GM19438 (cell line): ENCODE results near the gene HSD17B3.
"Not testable (repeated sequence)": the region's sequence is repeated elsewhere in the genome, so short reads cannot be mapped to it uniquely, and the experiment has no call there.

Experiments
- ATAC-seq: cut with Tn5 transposase; IDR thresholded peaks from one replicate; pipeline ENCODE4 v1.9.1; 2021; ENCODE audit warnings: low read depth; ENCODE audit not compliant: unreplicated experiment

Gene HSD17B3

DNA sequence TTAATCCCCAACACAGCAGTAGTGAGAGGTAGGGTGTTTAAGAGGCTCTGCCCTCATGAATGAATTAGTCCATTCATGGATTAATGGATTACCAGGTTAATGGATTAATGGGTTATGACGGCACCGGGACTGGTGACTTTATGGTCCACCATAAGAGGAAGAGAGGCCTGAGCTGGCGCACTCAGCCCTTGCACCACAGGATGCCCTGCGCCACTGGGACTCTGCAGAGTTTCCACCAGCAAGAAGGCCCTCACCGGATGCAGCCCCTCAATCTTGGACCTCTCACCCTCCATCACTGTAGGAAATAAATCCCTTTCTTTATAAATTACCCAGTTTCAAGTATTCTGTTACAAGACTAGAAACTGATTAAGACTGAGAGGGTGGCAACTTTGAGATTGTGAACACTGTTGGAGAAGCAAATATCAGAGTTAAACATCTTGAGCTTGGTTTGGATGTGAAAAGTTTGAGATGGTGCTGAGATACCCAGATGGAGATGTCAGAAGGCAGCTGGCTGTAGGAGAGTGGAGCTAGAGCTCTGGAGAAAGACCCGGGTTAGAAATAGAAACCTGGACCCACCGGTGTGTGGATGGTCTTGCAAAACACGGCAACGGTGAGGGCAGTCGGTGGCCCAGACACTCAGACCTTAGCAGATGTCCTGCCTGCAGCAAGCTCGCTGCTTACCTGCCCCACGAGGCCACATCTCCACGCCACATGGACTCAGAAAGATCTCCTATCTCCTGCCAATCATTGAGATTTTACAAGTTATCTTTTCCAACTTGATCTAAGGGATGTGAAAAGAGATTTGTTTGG lies 98.8 kb downstream of the HSD17B3 start:
- ATAC-seq = no peak

DNA sequence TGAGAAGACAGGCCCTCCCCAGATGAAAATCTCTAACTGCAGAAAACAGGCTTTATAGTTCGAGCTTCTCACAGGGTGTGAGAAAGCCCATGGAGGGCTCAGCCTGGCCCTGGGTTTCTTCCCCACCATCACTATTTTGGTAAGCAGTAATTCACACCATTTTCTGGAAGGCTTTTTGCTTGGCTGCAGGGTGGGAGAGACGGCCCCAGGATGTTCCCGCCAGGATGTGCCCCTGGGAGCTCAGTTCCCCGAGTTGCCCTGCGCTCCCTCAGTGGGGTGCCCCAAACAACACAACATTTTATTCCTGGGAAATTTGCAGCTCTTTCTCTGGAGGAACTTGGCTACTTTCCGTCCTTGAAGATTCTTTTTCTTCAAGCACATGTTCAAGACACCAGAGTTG lies 100.8 kb downstream of the HSD17B3 start:
- ATAC-seq = no peak

DNA sequence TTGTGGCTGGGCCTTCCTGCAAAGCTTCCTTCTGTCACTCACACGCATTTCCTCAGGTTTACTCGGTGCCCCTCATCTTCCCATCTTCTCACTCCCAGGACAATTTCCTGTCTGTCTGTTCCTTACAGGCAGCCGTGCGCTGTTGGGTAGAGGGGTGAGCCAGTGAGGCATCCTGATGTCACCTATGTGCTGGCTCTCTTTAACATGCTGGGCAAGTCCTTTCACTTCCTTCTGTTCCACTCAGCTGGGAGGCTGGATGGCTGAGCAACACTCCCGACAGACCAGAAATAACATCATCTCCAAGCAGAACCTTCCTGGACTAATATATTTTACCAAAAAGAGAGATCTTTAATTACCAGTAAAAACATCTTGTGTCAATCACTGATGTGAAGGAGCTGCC lies 103.0 kb downstream of the HSD17B3 start:
- ATAC-seq = no peak

DNA sequence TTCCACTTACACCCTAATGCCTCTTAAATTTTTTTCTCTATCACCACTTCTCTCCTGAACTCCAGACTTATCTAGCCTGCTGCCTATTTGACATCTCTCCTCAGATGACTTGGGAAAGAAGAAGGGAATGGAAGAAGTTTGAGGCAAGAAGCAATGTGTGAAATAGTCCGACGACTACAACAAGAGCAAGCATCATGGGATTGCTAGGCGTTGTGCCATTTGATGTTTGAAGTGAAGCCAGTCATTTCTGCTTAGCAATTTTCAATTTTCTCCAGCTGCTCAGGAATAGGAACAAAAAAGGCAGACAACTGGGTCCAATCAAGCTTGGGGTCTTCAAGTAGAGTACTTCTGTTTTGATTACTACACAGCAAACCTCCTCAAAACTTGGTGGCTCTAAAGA lies 106.4 kb downstream of the HSD17B3 start:
- ATAC-seq = no peak

DNA sequence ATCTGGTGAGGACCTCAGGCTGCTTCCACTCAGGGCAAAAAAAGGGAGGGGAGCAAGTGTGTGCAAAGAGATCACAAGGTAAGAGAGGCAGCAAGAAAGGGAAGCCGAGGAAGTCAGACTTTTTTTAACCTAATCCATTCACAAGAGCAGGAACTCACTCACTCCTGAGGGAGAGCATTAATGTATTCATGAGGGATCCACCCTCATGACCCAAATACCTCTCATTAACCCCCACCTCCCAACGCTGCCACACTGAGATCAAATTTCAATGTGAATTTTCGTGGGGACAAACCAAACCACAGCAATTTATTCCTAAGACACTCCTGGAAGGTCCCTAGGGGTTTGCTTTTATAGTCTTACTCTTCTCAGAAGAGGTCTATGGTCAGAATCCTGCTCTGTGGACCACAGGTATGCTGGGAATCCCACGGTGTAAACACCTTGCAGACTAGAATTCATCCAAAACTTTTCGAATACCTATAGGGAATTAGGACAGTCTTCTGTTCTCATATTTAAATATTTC lies 108.7 kb downstream of the HSD17B3 start:
- no peak for ATAC-seq

DNA sequence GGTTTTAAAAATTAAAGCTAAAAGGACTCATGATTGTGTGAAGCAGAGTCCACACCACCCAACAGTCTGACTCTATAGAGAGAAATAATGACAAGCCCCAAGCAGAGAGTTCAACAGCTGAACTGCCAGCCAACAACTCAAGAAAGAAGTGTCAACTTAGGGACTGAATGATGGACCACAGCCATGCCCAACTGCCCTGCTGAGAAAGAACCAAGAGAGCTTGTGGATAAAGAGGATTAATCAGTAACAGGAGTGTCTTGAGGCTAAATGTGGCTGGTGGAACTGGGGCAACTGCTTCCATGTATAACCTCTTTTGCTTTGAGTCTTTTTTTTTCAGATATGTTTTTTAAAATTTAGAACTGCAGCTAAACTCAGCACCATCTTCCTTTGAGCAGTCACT lies 109.3 kb downstream of the HSD17B3 start:
- ATAC-seq = no peak

DNA sequence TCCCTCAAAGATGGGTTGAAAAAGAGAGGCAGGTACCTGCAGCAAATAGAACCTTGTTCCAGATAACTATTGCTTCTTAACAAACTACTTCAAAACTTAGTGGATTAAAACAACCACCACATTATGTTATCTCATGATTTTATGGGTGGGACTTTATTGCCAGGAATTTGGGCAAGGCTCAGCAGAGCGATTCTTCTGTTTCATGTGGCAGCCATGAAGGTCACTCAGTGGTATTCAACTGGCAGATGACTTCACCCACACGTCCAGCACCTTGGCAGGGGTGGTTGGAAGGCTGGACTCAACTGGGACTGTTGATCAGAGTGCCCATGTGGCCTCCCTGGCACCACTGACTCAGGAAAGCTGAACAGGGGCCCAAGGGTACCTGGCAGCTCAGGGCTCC lies 112.0 kb downstream of the HSD17B3 start:
- no peak for ATAC-seq

DNA sequence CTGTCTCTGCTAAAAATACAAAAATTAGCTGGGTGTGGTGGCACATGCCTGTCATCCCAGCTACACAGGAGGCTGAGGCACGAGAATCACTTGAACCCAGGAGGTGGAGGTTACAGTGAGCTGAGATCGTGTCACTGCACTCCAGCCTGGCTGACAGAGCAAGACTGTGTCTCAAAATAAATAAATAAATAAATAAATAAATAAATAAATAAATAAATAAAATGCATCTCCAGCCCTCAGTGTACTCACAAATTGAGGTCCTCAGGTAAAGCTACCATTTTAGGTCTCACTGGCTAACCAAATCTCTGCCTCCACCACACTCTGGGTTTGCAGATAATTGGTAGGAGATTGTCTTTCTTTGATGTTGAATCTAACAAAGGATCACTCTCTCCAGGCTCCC lies 112.4 kb downstream of the HSD17B3 start:
- ATAC-seq = not testable (repeated sequence)

DNA sequence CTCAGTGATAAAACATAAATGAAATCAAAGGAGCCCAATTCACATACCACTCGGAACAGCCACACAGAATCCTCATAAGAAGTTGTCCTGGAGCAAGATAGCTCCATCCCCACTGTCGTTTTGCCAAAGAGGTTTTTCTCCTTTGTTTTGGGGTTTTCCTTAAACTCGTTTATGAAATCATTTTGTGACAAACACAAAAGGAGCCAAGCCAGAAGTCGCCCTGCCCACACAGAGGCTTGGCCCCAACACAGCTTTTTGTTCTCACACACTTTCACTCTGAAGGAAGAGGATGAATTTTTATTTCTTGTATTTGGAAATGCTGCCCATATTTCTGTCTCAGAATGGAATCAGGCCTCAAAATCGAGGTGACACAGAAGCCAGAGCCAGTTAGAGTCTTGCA lies 113.4 kb downstream of the HSD17B3 start:
- ATAC-seq = no peak

DNA sequence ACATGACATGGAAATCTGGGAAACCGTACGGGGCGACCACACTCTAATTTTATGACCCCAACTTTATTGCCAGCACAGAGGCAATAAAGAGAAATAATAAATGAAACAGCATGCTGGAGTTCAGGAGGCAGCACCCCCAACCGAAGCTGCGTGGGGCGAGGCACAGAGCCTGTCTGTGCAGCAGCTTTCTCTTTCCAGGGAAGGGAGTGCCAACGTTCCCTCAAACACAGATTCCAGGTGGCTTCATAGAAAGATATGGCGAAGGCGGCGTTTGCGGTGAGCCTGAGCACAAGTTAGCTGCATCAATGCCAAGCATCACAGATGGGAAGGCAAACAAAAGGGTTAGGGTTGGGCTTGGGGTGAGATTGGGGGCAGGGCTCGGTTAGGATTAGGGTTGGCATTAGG lies 114.8 kb downstream of the HSD17B3 start:
- no peak for ATAC-seq

DNA sequence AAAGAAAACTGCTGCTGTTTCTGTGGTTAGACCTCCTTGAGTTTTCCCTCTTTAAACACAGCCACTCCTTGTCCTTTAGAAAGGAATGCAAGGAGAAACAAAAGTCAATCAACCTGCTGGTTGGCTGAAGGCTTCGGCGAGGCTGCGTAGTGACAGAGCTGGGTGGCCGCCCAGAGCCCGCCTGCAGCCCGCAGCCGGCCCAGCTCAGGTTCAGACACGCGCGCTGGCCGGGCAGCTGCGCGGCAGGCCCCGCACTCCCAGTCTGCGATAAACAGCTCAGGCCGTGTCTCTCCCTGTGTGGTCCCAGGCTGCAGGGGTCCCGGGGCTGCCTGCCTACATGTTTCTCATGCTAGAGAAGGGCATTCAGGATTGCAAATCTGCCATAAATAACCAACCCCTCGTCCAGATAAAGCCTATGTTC lies 115.4 kb downstream of the HSD17B3 start:
- no peak for ATAC-seq

DNA sequence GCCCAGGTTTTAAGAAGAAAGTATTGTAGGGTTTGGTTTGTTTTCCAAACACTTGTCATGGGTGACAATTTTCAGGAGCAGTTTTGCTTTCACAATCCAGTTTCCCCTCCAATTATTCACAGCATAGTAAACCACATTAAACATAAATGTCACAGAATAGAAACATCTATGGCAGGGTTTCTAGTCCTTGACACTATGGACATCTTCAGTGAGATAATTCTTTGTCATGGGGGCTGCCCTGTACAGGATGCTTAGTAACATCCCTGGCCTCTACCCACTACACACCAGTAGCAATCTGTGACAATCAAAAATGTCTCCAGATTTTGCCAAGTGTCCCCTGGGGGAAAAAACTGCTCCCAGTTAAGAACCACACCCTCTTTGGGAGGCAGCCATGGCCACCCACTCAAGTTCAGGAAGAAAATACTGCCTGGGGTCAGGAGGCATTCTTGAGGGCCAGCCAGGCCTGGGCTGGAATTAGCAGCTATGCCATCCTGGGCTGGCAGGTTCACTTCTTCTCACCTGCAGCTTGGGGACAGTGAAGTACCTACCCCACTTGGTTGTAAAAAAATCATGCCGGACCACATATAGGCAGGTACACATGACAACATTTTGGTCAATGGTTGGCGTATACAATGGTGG lies 116.3 kb downstream of the HSD17B3 start:
- ATAC-seq = no peak
